NOMO-1 (cell line): ENCODE data around the gene CTIF.
"Not testable (repeated sequence)": the region's sequence is repeated elsewhere in the genome, so short reads cannot be mapped to it uniquely, and the experiment has no call there.

Source experiments
- DNase-seq, 2 experiments: peaks; one replicate each; lab custom pipeline; 2025; ENCODE audit not compliant: unreplicated experiment in 2 of 2; lab: John Stamatoyannopoulos, UW

The CTIF gene

GRCh38 chr18:48854780-48855179 lies 315.9 kb downstream of the CTIF start:
- DNase-seq = no peak

- DNase-seq = peak in 1 of 2 experiments; percentile 17
Observed at GRCh38 chr18:48855422-48856377, 316.9 kb downstream of the CTIF start.

DNA sequence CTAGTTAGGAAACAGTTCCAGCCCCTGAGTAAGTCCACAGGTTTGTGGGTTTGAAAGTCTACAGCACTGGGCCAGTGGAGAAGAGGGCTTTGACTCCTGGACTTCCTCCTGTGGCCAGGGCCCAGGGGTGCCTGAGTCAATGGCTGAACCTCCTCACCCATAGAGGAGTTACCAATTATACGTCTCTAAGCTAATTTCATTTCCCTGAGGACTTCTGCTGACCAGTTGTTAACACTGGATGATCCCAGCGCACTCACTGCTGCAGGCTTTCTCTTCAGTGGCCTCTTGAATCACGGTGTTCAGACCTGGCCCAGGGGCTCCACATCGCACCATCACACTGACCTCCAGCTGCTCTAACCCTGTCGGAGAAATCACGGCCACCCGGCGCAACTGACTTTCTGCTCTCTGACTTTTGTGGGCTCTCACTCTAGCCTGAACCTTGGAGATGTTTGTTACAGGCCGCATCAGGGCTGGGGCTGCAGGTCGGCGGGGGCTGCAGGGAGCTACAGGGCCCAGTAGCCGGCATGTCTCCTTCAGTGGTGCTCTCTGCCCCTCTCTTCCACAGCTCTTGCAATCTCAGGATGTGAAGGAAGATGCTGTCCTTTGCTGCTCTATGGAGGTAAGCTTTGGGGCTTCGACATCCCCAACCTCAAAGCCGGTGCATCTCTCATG lies 318.3 kb downstream of the CTIF start:
- no peak for DNase-seq

- DNase-seq = no peak
Observed at GRCh38 chr18:48858676-48859075, 319.8 kb downstream of the CTIF start.

DNA sequence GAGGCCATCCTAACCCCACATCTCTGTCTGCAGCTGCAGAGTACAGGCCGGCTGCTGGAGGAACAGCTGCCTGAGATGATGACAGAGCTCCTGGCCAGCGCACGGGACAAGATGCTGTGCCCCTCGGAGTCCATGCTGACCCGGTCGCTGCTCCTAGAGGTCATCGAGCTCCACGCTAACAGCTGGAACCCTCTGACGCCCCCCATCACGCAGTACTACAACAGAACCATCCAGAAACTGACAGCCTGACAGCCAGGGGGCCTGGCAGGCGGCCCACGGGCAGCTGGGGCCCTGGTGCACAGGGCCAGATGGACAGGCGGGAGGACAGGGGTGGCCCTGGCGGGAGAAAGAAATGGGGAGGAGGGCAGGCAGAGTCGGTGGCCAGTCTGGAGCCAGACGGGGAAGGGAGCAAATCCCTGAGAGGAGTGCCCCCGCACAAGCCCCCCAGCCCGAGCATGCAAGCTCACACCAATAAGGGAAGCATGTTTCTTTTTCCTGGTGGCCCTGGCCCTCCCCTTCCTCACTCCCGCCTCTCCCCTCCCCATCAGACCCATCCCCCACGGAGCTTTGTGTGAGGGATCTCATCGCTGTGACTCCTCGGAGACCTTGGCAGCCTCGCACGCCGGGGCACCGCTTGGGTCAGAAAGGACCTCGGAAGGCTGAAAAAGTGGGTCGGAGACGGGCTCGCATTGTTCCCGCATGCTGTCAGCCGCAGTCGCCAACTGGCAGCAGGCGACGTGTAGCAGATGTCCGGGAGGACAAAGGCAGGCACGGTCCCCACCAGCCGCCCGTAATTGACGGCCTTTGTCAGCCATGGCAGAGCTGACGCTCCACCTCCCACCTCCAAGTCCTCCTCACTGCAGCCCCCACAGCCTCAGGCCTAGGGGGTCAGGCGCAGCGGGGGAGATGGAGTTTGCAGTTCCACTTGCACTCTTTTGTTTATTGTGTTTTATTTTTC lies 320.8 kb downstream of the CTIF start:
- no peak for DNase-seq

GRCh38 chr18:48860269-48861180 lies 321.7 kb downstream of the CTIF start:
- DNase-seq = no peak

DNA sequence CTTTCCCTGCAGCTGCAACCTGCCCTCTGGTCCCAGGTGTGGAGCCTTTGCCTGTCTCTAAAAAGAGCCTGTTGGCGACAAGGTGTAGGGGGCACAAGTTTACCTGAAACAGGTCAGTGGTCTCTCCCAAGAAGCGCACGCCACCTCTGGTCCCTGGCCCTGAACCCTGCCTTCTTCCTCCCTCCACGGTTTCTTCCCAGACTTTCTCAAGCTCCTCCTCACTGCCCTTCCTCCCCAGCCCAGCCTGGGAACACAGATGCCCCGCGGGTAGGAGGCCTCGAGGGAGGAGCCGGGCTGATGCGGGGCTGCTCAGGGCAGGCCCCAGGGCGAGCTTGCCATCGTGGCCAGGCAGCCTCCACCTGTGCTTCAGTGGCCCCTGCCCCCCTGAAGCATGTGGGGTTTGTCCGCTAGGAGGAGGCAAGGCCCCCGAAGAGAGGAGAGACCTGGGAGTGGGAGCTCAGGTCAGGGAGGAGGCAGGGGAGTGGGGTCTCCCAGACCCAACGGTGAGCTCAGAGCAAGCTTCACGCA lies 322.4 kb downstream of the CTIF start:
- DNase-seq = no peak

DNA sequence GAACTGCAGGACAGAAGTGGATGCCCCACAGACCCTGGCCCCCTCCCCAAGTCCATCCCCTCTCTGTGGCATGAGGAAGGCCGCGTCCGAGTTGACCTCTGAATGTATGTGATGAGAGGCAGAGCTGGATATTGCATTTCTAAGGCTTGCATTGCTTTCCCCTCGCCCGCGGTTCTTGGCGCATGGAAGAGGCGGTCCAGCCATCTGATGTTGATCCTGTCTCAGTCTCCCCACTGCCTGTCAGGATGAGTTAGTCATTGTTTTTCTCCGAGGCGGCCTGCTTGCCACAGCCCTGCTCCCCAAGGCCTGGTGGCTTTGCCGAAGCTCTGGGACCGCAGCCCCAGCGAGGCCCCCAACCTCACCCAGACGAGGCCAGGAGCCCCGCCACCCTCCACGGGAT lies 323.3 kb downstream of the CTIF start:
- no peak for DNase-seq

DNA sequence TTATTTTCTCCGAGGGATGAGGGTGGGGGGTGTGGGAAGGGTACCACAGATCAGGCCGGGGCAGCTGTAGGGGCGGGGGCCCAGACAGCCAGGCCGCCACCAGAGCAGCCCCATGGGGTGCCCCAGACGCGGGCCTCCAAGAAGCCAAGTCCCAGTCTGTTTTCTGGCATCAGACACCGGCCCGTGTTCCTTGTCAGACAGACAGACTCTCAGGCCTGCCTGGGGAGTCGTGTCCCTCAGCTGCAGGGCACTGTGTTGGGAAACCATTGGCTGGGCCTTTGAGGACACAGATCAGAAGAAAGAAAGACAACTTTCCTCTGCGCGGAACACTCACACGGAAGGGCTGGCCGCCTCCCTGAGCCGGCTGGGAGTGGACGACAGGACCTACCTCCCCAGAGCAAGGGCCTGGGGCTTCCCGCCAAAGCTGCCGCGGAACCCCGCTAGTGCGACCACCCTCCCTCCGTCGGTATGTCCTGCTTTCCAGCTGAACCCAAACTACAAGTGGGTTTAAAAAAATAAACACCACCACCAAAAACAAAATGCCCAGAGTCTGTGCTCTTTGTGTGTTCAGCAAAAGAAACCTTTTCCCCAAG lies 323.9 kb downstream of the CTIF start:
- DNase-seq = no peak

DNA sequence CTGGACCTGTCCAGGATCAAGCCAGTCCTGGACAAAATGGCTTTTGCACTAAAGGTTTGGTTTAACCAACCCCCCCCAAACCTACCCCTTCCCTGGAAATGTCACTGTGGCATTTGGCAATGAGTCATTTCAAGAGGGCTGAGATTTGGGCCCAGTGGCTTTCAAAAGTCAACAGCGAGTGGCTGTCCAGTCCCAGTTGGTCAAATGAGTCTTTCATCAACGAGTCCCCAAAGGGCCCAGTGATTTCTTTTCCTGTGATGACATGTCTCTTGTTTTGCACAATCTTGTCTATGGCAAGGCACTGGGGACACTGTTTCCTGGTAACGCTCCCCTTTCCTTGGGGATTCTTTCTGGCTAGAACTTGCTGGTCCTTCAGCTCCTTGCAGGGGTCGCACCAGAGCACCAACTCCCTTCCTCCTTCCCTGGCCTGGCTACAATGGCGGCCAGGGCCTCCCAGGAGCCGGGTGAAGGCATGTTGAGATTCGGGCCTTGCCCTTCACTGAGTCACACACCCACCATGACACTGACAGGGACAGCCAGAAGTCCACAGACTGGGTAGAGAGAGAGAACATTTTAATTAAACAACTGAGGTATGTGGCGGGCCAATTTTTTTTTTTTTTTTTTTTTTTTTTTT lies 324.7 kb downstream of the CTIF start:
- no peak for DNase-seq

GRCh38 chr18:48864876-48865275 lies 326.0 kb downstream of the CTIF start:
- no peak for DNase-seq

GRCh38 chr18:48866028-48866733 lies 327.4 kb downstream of the CTIF start:
- no peak for DNase-seq

DNA sequence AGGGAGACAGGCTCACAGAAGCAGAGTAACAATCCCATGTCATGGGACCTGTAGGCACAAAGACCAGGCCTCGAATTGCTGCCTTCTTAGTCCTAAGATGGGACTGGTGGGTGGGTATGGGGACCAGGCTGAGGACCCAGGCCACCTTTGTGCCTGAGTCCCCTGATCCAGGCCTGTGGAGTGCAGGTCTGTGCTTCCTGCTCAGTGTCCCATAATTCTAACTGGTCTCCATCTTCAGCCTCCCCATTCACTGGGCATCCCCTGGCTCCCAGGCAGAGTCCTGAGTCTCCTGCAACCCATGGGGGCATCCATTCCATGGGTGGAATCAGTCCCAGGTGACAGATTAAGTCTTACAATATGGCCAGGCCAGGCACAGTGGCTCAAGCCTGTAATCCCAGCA lies 328.0 kb downstream of the CTIF start:
- no peak for DNase-seq

GRCh38 chr18:48867978-48868377 lies 329.1 kb downstream of the CTIF start:
- no peak for DNase-seq

GRCh38 chr18:48868468-48869466 lies 329.9 kb downstream of the CTIF start:
- peak; percentile 56 to 60 for DNase-seq

- no peak for DNase-seq
Observed at GRCh38 chr18:48869591-48869990, 330.8 kb downstream of the CTIF start.

- not testable (repeated sequence) for DNase-seq
Observed at GRCh38 chr18:48870926-48871325, 332.1 kb downstream of the CTIF start.
